A673 (cell line): ENCODE data around the gene RSAD1.

Experiments
- EZH2 ChIP-seq: fragments of 200-600 bp; sonication (generic); IDR thresholded peaks from 2 replicates; pipeline ENCODE4 v1.6.1; 2017; ENCODE audit warnings: borderline replicate concordance, low read depth, mild to moderate bottlenecking, mixed read lengths, antibody characterized with exemption, low read length; ENCODE audit not compliant: poor library complexity, severe bottlenecking
- TF ChIP-seq, protein P1 (sequence below): fragments of 300-800, 200-600 bp; sonication (generic); conservative IDR thresholded peaks from 2 replicates; pipeline ENCODE4 v1.5.1; 2017; ENCODE audit warnings: low read depth, mild to moderate bottlenecking, antibody characterized with exemption, low read length, moderate library complexity, mixed read lengths

- TF ChIP-seq, protein P1, sequence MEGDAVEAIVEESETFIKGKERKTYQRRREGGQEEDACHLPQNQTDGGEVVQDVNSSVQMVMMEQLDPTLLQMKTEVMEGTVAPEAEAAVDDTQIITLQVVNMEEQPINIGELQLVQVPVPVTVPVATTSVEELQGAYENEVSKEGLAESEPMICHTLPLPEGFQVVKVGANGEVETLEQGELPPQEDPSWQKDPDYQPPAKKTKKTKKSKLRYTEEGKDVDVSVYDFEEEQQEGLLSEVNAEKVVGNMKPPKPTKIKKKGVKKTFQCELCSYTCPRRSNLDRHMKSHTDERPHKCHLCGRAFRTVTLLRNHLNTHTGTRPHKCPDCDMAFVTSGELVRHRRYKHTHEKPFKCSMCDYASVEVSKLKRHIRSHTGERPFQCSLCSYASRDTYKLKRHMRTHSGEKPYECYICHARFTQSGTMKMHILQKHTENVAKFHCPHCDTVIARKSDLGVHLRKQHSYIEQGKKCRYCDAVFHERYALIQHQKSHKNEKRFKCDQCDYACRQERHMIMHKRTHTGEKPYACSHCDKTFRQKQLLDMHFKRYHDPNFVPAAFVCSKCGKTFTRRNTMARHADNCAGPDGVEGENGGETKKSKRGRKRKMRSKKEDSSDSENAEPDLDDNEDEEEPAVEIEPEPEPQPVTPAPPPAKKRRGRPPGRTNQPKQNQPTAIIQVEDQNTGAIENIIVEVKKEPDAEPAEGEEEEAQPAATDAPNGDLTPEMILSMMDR, result no peak
- no peak for TF ChIP-seq EZH2
These were observed 6.4 kb upstream of the RSAD1 start for GRCh38 chr17:50472286-50472685.
